Activated naive CD4-positive, alpha-beta T cell treated with anti-CD3 and anti-CD28 coated beads, Interleukin-2, amount 10 ng/mL, durations not matched to agents 7 days and 5 days (primary cell): Measurements from ENCODE around the gene KRT38.
"Not testable (repeated sequence)": the region's sequence is repeated elsewhere in the genome, so short reads cannot be mapped to it uniquely, and the experiment has no call there.

Source experiments
- CTCF ChIA-PET: fragments of 350-600 bp; sonication (Branson Sonifier 250); formaldehyde crosslinking; loops from one replicate; lab custom pipeline; 2021; ENCODE audit warnings: antibody characterized with exemption; lab: Charles Lee
- DNase-seq: peaks from one replicate; pipeline ENCODE4 v3.0.0-alpha.2; 2020
- H3K27ac Mint-ChIP-seq: one replicate; pipeline ENCODE4 v1.8.0; 2021; ENCODE audit warnings: mild to moderate bottlenecking, moderate library complexity, mixed read lengths
- H3K27me3 Mint-ChIP-seq: one replicate; pipeline ENCODE4 v1.8.0; 2021; ENCODE audit warnings: mild to moderate bottlenecking, mixed read lengths
- H3K36me3 Mint-ChIP-seq: one replicate; pipeline ENCODE4 v1.8.0; 2021; ENCODE audit warnings: mixed read lengths
- H3K4me1 Mint-ChIP-seq: one replicate; pipeline ENCODE4 v1.8.0; 2021; ENCODE audit warnings: mixed read lengths
- H3K4me3 Mint-ChIP-seq: one replicate; pipeline ENCODE4 v1.8.0; 2021; ENCODE audit warnings: mild to moderate bottlenecking, moderate library complexity, mixed read lengths
- H3K9me3 Mint-ChIP-seq: one replicate; pipeline ENCODE4 v1.8.0; 2021; ENCODE audit warnings: mixed read lengths

KRT38 gene

GRCh38 chr17:41424111-41424635 lies 16.6 kb downstream of the KRT38 start, which contains the start of gene KRT37:
Gene KRT37, minus strand, starts transcription at chr17:41424585. Its CDS starts 62 bp downstream, at chr17:41424523.
- no peaks in the 10 kb centered on the region for H3K4me1 Mint-ChIP-seq
- CTCF ChIA-PET = interaction anchor here (1.2 kb wide), 1 partner anchor 224 kb away, joined by 3 read pairs; no protein-coding TSS in a partner anchor
- DNase-seq = no peak
- H3K9me3 Mint-ChIP-seq = no peaks in the 10 kb centered on the region
- H3K27ac Mint-ChIP-seq = no peak within 1 kb of the TSS
- H3K36me3 Mint-ChIP-seq = no peaks in the 10 kb centered on the region
- H3K4me3 Mint-ChIP-seq = no peak within 1 kb of the TSS
- peaks cover 3% of the 10 kb centered on the region for H3K27me3 Mint-ChIP-seq

DNA sequence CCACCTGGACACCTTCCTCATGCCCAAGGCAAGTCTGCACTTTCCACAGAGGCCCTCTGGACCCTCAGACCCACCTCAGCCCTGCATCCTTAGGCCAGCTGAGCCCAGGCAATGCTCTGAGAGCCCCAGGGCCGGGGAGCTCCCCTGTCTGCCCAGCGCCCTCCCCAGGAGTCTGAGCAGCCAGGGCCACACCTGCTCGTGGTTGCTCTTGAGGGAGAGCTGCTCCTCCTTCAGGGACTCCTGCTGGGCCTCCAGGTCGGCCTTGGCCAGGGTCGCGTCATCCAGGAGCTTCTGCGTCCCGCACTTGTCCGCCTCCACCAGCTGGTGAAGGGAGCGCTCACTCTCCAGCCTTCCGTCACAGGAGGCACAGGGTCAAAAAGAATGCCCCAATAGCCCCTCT lies 18.2 kb downstream of the KRT38 start:
- H3K9me3 Mint-ChIP-seq, H3K27ac Mint-ChIP-seq, H3K27me3 Mint-ChIP-seq, CTCF ChIA-PET, H3K4me3 Mint-ChIP-seq, H3K4me1 Mint-ChIP-seq, DNase-seq, H3K36me3 Mint-ChIP-seq: not testable (repeated sequence)

- Mint-ChIP-seq H3K36me3 (no peaks in the 10 kb centered on the region), H3K4me3 (no peak overlapping the region), H3K27ac (no peak overlapping the region), H3K27me3 (peaks cover 3% of the 10 kb centered on the region), H3K4me1 (no peaks in the 10 kb centered on the region), H3K9me3 (no peaks in the 10 kb centered on the region)
- CTCF ChIA-PET = no interaction called here
- DNase-seq = no peak
Observed at GRCh38 chr17:41421617-41422016, 19.2 kb downstream of the KRT38 start.

DNA sequence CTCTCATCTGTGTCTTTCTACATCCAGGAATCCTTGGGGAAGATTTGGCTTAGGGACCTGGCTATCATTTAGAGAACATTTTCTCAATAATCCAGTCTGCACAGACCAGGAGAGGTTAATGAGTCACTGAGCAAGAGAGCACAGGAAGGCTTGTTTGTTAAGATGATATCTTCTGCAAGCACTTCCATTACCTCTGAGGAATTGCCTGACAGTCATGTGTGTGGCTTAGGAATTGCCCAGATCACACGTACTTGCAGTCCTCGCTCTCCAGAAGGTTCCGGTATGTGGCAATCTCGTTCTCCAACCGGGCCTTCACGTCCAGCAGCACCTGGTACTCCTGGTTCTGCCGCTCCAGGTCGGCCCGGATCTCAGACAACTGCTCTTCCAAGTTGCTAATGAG lies 19.7 kb downstream of the KRT38 start:
- CTCF ChIA-PET = no interaction called here
- no peak for DNase-seq
- Mint-ChIP-seq H3K9me3 (no peaks in the 10 kb centered on the region), H3K4me1 (no peaks in the 10 kb centered on the region), H3K27me3 (peaks cover 3% of the 10 kb centered on the region), H3K27ac (no peak overlapping the region), H3K4me3 (no peak overlapping the region), H3K36me3 (no peaks in the 10 kb centered on the region)

GRCh38 chr17:41420134-41420533 lies 20.6 kb downstream of the KRT38 start:
- CTCF ChIA-PET = no interaction called here
- H3K9me3 Mint-ChIP-seq = no peaks in the 10 kb centered on the region
- H3K4me1 Mint-ChIP-seq = no peaks in the 10 kb centered on the region
- H3K36me3 Mint-ChIP-seq = no peaks in the 10 kb centered on the region
- H3K27me3 Mint-ChIP-seq = peaks cover 3% of the 10 kb centered on the region
- H3K4me3 Mint-ChIP-seq = no peak overlapping the region
- no peak overlapping the region for H3K27ac Mint-ChIP-seq
- DNase-seq = no peak

DNA sequence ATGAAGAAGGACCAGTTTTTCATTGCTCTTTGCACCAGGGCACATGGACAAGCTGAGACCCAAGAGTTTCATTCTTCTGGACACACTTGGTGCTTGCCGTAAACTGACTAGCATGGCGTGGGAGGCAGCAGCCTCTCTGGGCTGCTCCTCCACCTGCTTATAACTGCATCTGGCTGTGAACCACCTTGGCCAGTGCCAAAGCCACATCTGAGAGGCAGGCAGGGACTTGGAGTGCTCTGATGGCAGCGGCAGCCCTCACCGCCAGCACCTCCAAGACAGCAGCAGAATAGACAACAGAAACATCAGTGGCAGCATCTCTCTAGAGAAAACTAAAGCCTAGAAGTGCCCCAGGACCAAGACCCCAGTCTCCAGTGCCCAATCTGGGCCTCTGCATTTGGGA lies 21.1 kb downstream of the KRT38 start:
- Mint-ChIP-seq H3K4me3 (no peak overlapping the region), H3K27me3 (peaks cover 3% of the 10 kb centered on the region), H3K4me1 (no peaks in the 10 kb centered on the region), H3K36me3 (no peaks in the 10 kb centered on the region), H3K9me3 (no peaks in the 10 kb centered on the region), H3K27ac (no peak overlapping the region)
- CTCF ChIA-PET = interaction anchor here (1.3 kb wide), 1 partner anchor 11 kb away, joined by 4 read pairs; no protein-coding TSS in a partner anchor
- no peak for DNase-seq

DNA sequence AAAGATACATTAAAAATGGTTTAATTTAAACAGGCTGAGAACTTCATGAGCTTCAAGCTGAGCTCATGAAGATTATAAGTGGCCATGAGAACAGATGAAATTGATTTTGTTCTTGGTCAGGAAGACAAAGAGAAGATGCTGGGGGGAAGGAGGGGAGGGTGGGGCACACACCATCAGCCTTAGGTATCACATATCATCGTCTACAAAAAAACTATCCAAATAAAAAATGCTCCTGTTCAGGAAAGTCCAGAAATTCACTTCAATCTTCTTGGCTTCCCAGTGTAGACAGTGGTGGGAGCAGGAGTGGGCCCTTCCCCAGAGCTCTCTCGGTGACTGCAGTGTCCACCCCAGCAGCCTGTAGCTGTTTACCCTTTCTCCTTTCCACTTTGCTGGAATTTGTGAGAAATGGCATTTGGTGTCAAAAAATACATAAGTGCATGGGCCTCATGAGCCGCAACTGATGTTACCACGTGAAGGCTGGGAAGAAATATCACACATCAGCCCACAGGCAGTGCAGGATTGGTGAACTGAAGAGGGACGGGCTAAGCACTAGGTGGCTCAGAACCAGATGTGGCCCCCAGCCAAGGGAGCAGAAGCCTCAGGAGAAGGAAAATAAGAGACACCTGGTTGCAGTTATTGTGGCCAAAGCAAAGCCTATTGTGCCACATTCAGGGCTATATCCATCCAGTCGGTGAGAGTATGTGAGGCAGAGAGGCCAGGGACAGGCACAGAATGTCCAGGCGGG lies 22.5 kb downstream of the KRT38 start:
- no peak for DNase-seq
- Mint-ChIP-seq H3K4me1 (no peaks in the 10 kb centered on the region), H3K27me3 (peaks cover 5% of the 10 kb centered on the region), H3K4me3 (no peak overlapping the region), H3K27ac (no peak overlapping the region), H3K36me3 (no peaks in the 10 kb centered on the region), H3K9me3 (no peaks in the 10 kb centered on the region)
- CTCF ChIA-PET = interaction anchor here (1.3 to 1.6 kb wide), 4 partner anchors 9 to 95 kb away, joined by 3 to 4 read pairs (median 4); no protein-coding TSS in a partner anchor

DNA sequence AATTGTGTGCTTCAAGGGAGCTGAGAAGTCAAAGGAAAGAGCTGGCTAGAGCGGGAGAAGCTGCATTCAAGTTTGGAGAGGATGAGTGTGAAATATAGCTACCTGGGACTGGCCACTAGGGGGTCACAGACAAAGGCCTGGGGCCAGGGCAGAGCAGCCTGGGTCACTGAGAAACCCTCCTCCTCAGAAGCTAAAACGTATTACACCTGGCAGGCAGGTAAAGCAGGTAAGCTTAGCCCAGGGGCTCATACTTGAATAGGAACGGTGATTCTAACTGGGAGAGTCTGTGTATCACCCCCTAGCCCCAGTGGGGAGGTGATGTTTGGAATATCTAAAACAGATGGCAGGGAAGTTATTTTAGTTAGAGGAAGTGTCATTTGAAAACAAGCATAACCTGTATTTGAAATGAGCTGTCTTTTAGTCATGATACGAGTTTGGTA lies 23.2 kb downstream of the KRT38 start:
- no peak for DNase-seq
- no peaks in the 10 kb centered on the region for H3K4me1 Mint-ChIP-seq
- no peaks in the 10 kb centered on the region for H3K36me3 Mint-ChIP-seq
- CTCF ChIA-PET = interaction anchor here (1.3 to 1.6 kb wide), 3 partner anchors 10 to 95 kb away, joined by 3 to 4 read pairs (median 3); no protein-coding TSS in a partner anchor
- H3K9me3 Mint-ChIP-seq = no peaks in the 10 kb centered on the region
- H3K27me3 Mint-ChIP-seq = peaks cover 5% of the 10 kb centered on the region
- no peak overlapping the region for H3K4me3 Mint-ChIP-seq
- H3K27ac Mint-ChIP-seq = no peak overlapping the region

GRCh38 chr17:41417127-41417526 lies 23.7 kb downstream of the KRT38 start:
- no peak overlapping the region for H3K27ac Mint-ChIP-seq
- no peak overlapping the region for H3K4me3 Mint-ChIP-seq
- H3K4me1 Mint-ChIP-seq = no peaks in the 10 kb centered on the region

DNA sequence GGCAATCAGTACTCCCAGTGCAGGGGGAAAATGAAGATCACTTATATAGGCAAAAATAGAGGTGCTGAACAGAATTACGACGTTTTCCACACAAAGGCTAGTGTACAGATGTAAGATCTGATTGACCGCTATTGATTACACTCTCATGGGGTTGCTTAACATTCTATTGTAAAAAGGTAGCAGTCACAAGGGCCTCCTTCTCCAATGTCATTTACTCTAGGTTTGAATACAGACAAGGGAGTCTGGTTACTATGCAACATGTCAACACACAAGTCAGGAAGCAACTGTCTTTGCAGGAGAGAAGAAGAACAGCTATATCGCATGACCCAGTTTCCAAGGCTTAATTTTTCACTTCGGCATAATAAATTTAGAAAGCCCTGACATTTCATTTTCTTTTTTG lies 24.3 kb downstream of the KRT38 start:
- DNase-seq = no peak
- Mint-ChIP-seq H3K4me3 (no peak overlapping the region), H3K27me3 (peaks cover 6% of the 10 kb centered on the region), H3K4me1 (no peaks in the 10 kb centered on the region), H3K9me3 (no peaks in the 10 kb centered on the region), H3K36me3 (no peaks in the 10 kb centered on the region), H3K27ac (no peak overlapping the region)
- CTCF ChIA-PET = no interaction called here

More at GRCh38 chr17:41417127-41417526, 23.7 kb downstream of the KRT38 start:
- no peak for DNase-seq
- Mint-ChIP-seq H3K27me3 (peaks cover 5% of the 10 kb centered on the region), H3K36me3 (no peaks in the 10 kb centered on the region), H3K9me3 (no peaks in the 10 kb centered on the region)
- CTCF ChIA-PET = interaction anchor here (1.3 to 1.6 kb wide), 3 partner anchors 9 to 94 kb away, joined by 3 to 4 read pairs (median 3); no protein-coding TSS in a partner anchor

GRCh38 chr17:41415833-41416335 lies 24.9 kb downstream of the KRT38 start:
- no peaks in the 10 kb centered on the region for H3K9me3 Mint-ChIP-seq
- CTCF ChIA-PET = no interaction called here
- DNase-seq = no peak
- no peak overlapping the region for H3K4me3 Mint-ChIP-seq
- peaks cover 8% of the 10 kb centered on the region for H3K27me3 Mint-ChIP-seq
- no peak overlapping the region for H3K27ac Mint-ChIP-seq
- no peaks in the 10 kb centered on the region for H3K4me1 Mint-ChIP-seq
- H3K36me3 Mint-ChIP-seq = no peaks in the 10 kb centered on the region

- no peaks in the 10 kb centered on the region for H3K36me3 Mint-ChIP-seq
- CTCF ChIA-PET = no interaction called here
Observed at GRCh38 chr17:41415411-41415810, 25.4 kb downstream of the KRT38 start.

GRCh38 chr17:41413982-41414381 lies 26.8 kb downstream of the KRT38 start:
- Mint-ChIP-seq H3K27me3 (peaks cover 8% of the 10 kb centered on the region), H3K4me1 (peaks cover 4% of the 10 kb centered on the region), H3K36me3 (no peaks in the 10 kb centered on the region), H3K27ac (no peak overlapping the region), H3K9me3 (no peaks in the 10 kb centered on the region), H3K4me3 (no peak overlapping the region)
- no peak for DNase-seq
- CTCF ChIA-PET = no interaction called here

More at GRCh38 chr17:41415411-41415810, 25.4 kb downstream of the KRT38 start:
- Mint-ChIP-seq H3K27ac (no peak overlapping the region), H3K4me1 (no peaks in the 10 kb centered on the region), H3K27me3 (peaks cover 8% of the 10 kb centered on the region), H3K9me3 (no peaks in the 10 kb centered on the region), H3K4me3 (no peak overlapping the region)
- no peak for DNase-seq

- Mint-ChIP-seq H3K36me3 (no peaks in the 10 kb centered on the region), H3K9me3 (no peaks in the 10 kb centered on the region), H3K27me3 (peaks cover 8% of the 10 kb centered on the region), H3K27ac (no peak overlapping the region), H3K4me3 (no peak overlapping the region), H3K4me1 (peaks cover 6% of the 10 kb centered on the region)
- CTCF ChIA-PET = no interaction called here
- DNase-seq = no peak
Observed at GRCh38 chr17:41413353-41413957, 27.3 kb downstream of the KRT38 start.
